HG03575 (cell line): Measurements from ENCODE around the gene MSH2.

ENCODE experiments used
- ATAC-seq: cut with Tn5 transposase; IDR thresholded peaks from one replicate; pipeline ENCODE4 v1.9.1; 2021; ENCODE audit not compliant: unreplicated experiment, insufficient number of reproducible peaks, low FRiP score; ENCODE audit errors: extremely low read depth

The MSH2 gene

GRCh38 chr2:47457268-47457667 is 54.3 kb downstream of the MSH2 start:
- no peak for ATAC-seq

- ATAC-seq, result no peak
These were observed 56.1 kb downstream of the MSH2 start for GRCh38 chr2:47459021-47459420.

- no peak for ATAC-seq
These were observed 57.8 kb downstream of the MSH2 start for GRCh38 chr2:47460766-47461165.

- no peak for ATAC-seq
These were observed 68.6 kb downstream of the MSH2 start for GRCh38 chr2:47471429-47472116.

GRCh38 chr2:47479863-47480262 is 76.9 kb downstream of the MSH2 start:
- no peak for ATAC-seq

GRCh38 chr2:47483191-47483590 is 80.2 kb downstream of the MSH2 start:
- ATAC-seq, result no peak

GRCh38 chr2:47484396-47484795 is 81.4 kb downstream of the MSH2 start:
- no peak for ATAC-seq

GRCh38 chr2:47485177-47485576 is 82.2 kb downstream of the MSH2 start:
- no peak for ATAC-seq

GRCh38 chr2:47485751-47486300 is 82.9 kb downstream of the MSH2 start:
- no peak for ATAC-seq

- no peak for ATAC-seq
These were observed 84.0 kb downstream of the MSH2 start for GRCh38 chr2:47486841-47487497.

- ATAC-seq, result no peak
These were observed 84.5 kb downstream of the MSH2 start for GRCh38 chr2:47487498-47487875.

GRCh38 chr2:47488870-47489584 is 86.1 kb downstream of the MSH2 start:
- no peak for ATAC-seq

- ATAC-seq, result no peak
These were observed 87.5 kb downstream of the MSH2 start for GRCh38 chr2:47490406-47490805.

GRCh38 chr2:47493317-47494035 is 90.5 kb downstream of the MSH2 start:
- ATAC-seq, result no peak

GRCh38 chr2:47494267-47495130 is 91.5 kb downstream of the MSH2 start:
- no peak for ATAC-seq

- no peak for ATAC-seq
These were observed 95.0 kb downstream of the MSH2 start for GRCh38 chr2:47497843-47498460.

GRCh38 chr2:47499093-47499492 is 96.1 kb downstream of the MSH2 start:
- ATAC-seq, result no peak
